Measurements from ENCODE around the gene SPOCK1.

The SPOCK1 gene

GRCh38 chr5:137296213-137296781 lies 202.8 kb downstream of the SPOCK1 start:
- H3K4me3 ChIP-seq, result no peak overlapping the region
- no peaks in the 10 kb centered on the region for H3K36me3 ChIP-seq
- intact Hi-C loops (cut with DNase I; ENCODE audit: low total_unique reads), result no loop called here
- peaks cover 0 to 17% (median 7%) of the 10 kb centered on the region in 4 donors for H3K4me1 ChIP-seq
- TF ChIP-seq CTCF (IDR thresholded peaks at IDR 0.05), result no peak
- no peaks in the 10 kb centered on the region for H3K27me3 ChIP-seq
- no peak for DNase-seq
- no peaks in the 10 kb centered on the region for H3K9me3 ChIP-seq
- no peak overlapping the region for H3K27ac ChIP-seq

DNA sequence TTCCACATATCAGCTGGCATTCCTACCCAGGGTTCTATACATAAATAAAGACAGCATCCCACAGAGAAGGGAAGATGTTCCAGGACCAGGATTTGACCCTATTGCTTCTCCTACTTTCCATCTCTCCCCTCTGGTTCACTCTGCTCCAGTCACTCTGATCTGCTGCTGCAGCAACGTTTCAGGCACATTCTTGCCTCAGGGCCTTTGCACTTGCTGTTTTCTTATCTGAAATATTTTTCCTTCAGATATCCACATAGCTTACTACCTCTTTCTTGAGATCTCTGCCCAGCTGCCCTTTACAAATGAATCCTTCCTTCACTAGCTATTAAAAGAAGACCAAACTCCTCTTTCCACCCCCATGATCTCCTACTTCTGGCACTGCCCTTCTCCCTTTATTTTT lies 204.5 kb downstream of the SPOCK1 start:
- no peaks in the 10 kb centered on the region for H3K36me3 ChIP-seq
- peaks cover 0 to 1% (median 0%) of the 10 kb centered on the region in 4 donors for H3K4me1 ChIP-seq
- no peak for TF ChIP-seq CTCF (IDR thresholded peaks at IDR 0.05)
- no peaks in the 10 kb centered on the region for H3K9me3 ChIP-seq
- no peaks in the 10 kb centered on the region for H3K27me3 ChIP-seq
- intact Hi-C loops (cut with DNase I; ENCODE audit: low total_unique reads), result no loop called here
- DNase-seq, result no peak
- H3K27ac ChIP-seq, result no peak overlapping the region
- H3K4me3 ChIP-seq, result no peak overlapping the region

GRCh38 chr5:137292461-137293027 lies 206.6 kb downstream of the SPOCK1 start:
- H3K36me3 ChIP-seq, result no peaks in the 10 kb centered on the region
- intact Hi-C loops (cut with DNase I; ENCODE audit: low total_unique reads), result no loop called here
- H3K9me3 ChIP-seq, result no peaks in the 10 kb centered on the region
- DNase-seq, result no peak
- TF ChIP-seq CTCF (IDR thresholded peaks at IDR 0.05), result no peak
- no peak overlapping the region for H3K27ac ChIP-seq
- H3K4me3 ChIP-seq, result no peak overlapping the region
- H3K27me3 ChIP-seq, result no peaks in the 10 kb centered on the region
- no peaks in the 10 kb centered on the region for H3K4me1 ChIP-seq

GRCh38 chr5:137291436-137291835 lies 207.7 kb downstream of the SPOCK1 start:
- intact Hi-C loops (cut with DNase I; ENCODE audit: low total_unique reads), result no loop called here
- Histone ChIP-seq H3K4me3 (no peak overlapping the region), H3K27ac (no peak overlapping the region), H3K27me3 (no peaks in the 10 kb centered on the region), H3K9me3 (no peaks in the 10 kb centered on the region), H3K4me1 (peaks cover 0 to 2% (median 0%) of the 10 kb centered on the region in 4 donors), H3K36me3 (no peaks in the 10 kb centered on the region)
- DNase-seq, result no peak
- no peak for TF ChIP-seq CTCF (IDR thresholded peaks at IDR 0.05)

DNA sequence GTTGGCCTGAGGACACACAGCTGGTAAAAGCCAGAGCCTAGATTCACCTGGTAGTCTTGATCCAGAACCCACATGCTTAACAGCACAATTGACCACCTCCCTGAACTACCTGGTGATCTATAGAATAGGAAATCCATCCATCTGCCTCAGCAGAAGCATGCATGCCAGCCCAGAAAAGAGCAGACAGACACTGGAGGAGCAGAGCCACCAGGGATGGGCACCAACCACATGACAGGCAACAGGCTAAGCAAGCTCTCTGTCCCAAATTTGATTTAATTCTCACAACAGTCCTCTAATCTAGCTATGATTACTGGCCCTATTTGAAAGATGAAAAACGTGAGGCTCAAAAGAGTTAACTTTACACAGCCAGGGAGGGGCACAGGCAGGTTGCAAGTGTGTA lies 208.1 kb downstream of the SPOCK1 start:
- Histone ChIP-seq H3K27me3 (no peaks in the 10 kb centered on the region), H3K36me3 (no peaks in the 10 kb centered on the region), H3K27ac (no peak overlapping the region), H3K4me1 (peaks cover 0 to 6% (median 0%) of the 10 kb centered on the region in 4 donors), H3K4me3 (no peak overlapping the region), H3K9me3 (no peaks in the 10 kb centered on the region)
- intact Hi-C loops (cut with DNase I; ENCODE audit: low total_unique reads), result no loop called here
- TF ChIP-seq CTCF (IDR thresholded peaks at IDR 0.05), result no peak
- DNase-seq, result no peak

All from tibial artery (tissue), 4 donors.